Activated T-helper 9 cell treated with anti-CD3 and anti-CD28 coated beads, Interleukin-2, amount 50 U/mL, for 16 hours (primary cell): Measurements from ENCODE around the gene N4BP2.
"Not testable (repeated sequence)": the region's sequence is repeated elsewhere in the genome, so short reads cannot be mapped to it uniquely, and the experiment has no call there.

Source experiments
- DNase-seq: peaks from one replicate; pipeline ENCODE4 v3.0.0-alpha.2; 2020; ENCODE audit warnings: low read depth

The N4BP2 gene

DNA sequence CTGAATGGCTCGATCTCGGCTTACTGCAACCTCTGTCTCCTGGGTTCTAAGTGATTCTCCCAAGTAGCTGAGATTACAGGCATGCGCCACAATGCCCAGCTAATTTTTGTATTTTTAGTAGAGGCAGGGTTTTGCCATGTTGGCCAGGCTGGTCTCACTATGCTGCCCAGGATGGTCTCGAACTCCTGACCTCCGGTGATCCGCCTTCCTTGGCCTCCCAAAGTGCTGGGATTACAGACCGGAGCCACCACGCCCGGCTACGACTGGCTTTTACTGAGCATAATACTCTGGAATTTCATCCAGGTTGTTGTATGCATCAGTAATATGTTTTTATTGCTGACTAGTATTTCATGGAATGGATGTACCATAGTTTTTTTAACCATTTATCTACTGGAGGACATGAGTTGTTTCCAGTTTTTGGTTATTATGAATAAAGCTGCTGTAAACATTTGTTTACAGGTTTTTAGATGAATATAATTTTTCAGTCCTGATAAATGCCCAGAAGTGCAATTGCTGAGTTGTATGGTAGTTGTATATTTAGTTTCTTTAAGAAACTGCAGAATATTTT, 31.2 kb downstream of the N4BP2 start:
- DNase-seq, result no peak

GRCh38 chr4:40093400-40093799, 36.8 kb downstream of the N4BP2 start:
- not testable (repeated sequence) for DNase-seq

DNA sequence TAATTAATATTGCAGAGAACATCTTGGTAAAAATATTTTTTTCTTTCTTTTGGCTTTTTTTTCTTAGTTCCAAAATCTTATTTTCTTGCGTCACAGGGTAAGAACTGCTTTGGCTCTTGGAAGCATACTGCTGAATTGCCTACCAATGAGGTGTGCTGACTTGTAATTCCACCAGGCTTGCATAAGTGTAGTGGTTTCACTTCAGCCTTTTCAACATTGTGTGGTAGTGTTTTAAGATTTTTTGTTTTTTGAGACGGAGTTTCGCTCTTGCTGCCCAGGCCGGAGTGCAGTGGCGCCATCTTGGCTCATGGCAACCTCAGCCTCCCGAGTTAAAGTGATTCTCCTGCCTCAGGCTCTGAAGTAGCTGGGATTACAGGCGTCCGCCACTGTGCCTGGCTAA, 42.4 kb downstream of the N4BP2 start:
- DNase-seq, result no peak

GRCh38 chr4:40107150-40107549, 50.5 kb downstream of the N4BP2 start:
- not testable (repeated sequence) for DNase-seq

DNA sequence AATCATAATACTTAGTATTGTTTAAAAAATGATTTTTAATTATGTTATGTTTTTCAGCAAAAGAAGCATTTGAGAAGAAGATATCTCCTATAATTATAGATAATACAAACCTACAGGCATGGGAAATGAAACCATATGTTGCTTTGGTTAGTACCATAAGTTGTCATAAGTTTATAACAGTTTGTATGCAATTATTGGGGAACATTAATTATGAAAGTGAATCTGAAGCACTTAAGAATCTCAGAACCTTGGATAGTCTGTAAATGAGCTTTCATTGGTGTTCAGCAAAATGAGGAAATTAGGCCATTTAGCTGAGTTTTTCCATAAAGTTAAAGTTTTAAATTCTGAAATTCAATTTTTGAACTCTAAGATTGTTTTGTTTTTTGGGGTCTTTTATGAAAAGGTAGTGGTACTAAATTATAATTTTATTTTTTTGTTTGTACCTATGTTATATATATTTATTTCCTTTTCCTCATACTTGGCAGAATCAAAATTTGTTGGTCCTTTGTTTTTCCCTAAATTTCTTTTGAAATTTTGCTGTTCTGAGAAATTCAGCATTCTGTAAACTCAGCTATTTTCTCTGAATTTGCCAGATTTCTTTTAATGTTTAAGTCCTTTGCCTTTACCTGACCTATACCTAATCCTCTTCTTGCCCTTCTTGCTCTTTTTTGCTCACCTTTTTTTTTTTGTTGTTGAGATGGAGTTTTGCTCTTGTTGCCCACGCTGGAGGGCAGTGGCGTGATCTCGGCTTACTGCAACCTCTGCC, 55.6 kb downstream of the N4BP2 start:
- no peak for DNase-seq

DNA sequence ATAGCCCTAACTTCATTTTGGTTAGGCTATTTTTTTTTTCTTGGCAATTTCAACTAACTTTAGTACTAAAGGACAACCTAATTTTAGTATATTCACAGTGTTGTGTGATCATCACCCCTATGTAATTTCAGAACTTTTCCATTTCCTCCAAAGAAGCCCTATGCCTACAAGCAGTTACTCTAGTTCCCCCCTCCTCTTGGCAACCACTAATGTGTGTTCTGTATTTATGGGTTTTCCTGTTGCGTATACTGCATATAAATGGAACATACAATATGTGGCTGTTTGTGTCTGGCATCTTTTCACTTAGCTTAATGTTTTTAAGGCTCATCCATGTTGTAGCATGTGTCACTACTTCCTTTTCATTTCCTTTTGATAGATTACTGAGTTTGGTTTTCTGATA, 57.6 kb downstream of the N4BP2 start:
- no peak for DNase-seq

GRCh38 chr4:40118861-40119260, 62.2 kb downstream of the N4BP2 start:
- DNase-seq, result no peak

DNA sequence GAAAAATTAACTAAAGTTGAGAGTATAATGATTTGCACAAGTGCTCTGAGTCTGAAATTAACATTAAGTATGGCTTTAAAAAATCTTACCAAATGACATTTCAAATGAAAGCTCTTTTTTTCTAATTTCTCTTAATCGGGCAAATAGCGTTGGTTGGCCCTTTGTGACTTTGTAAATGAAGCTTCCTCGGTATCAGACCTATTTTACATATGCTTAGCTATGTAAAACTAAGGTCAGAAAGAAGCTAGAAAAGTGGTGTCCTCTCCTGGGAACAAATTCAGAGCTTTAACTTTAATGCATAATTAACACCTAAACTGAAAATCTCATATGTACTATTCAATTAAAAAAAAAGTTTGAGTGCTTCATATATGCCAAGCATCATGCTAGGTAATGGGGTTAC, 62.7 kb downstream of the N4BP2 start:
- DNase-seq, result no peak

- DNase-seq, result no peak
Observed at GRCh38 chr4:40121515-40121914, 64.9 kb downstream of the N4BP2 start.

DNA sequence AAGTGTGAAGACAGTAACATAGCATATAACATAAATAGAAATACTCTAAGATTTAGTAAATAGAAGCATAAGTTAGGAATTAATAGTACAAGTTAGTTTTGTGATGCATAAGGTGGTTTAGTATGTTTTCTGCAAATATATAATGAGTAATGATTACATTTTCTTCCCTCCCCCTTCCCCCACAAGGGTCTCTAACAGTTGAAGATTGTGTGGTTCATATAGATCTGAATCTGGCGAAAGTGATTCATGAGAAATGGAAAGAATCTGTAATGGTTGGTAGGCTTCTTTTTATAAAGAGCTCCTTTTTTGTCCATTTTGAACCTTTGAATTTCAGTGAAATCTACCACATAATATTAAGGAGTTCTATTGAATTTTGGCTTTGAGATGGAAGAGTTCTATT, 66.3 kb downstream of the N4BP2 start:
- no peak for DNase-seq

GRCh38 chr4:40124690-40125089, 68.0 kb downstream of the N4BP2 start:
- DNase-seq, result no peak

- DNase-seq, result no peak
Observed at GRCh38 chr4:40130401-40131036, 73.9 kb downstream of the N4BP2 start.

GRCh38 chr4:40132816-40133215, 76.2 kb downstream of the N4BP2 start:
- DNase-seq, result no peak

DNA sequence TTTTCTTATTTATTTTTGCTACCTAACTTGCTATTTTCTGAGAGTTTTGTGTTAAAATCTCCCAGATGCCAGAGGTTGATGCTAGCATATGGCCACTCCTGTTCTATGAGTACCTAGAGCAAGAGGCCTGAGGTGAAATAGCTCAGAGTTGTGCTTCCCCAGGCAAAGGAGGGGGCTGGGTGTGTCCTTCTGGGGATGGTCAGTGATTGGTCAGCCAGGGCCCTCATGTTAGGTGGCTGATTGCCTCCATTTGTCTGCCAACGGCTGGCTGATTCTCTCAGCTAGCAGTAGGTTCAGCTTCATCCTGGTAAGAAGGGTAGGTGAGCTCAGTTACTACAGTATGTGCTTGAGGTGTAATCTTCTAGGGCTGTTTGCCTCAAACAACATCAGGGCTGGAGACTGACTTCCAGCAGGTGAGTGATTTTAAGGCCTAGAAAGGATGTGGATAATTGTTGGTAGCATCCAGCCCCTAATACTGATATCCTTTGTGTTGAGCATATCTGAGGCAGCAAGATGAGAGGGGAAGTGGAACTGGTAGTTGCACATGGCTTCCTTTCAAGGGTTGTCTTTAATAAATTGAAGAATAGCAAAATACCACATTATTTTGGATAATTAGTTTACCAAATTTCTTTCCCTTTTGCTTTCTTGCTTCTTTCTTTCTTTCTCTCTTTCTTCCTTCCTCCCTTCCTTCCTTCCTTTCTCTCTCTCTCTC, 77.7 kb downstream of the N4BP2 start:
- DNase-seq, result no peak

GRCh38 chr4:40136202-40136601, 79.6 kb downstream of the N4BP2 start:
- not testable (repeated sequence) for DNase-seq

GRCh38 chr4:40140196-40140595, 83.5 kb downstream of the N4BP2 start:
- no peak for DNase-seq

- not testable (repeated sequence) for DNase-seq
Observed at GRCh38 chr4:40140597-40140996, 83.9 kb downstream of the N4BP2 start.

DNA sequence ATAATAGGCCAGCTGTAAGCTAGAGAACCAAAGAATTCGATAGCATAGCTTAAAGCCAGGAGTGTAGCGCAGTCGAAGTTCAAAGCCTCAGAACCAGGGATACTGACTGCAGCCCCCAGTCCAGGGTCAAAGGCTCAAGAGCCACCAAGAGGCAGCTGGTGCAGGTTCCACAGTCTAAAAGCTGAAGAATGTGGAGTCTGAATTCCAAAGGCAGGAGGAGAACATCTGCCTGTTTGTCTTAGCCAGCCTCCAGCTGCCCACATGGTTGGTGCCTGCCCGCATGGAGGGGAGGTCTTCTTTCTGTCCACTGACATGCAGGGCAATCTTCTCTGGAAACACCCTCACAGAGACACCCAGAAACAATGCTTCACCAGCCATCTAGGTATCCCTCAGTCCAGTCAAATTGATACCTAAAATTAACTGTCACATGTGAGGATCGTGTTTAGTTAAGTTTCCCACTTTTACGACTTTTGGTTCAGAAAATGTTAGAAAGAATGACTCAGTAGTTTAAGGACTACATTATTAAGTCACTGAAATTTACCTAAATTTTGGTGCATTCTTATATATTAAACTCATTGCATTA, 87.4 kb downstream of the N4BP2 start:
- DNase-seq, result no peak

DNA sequence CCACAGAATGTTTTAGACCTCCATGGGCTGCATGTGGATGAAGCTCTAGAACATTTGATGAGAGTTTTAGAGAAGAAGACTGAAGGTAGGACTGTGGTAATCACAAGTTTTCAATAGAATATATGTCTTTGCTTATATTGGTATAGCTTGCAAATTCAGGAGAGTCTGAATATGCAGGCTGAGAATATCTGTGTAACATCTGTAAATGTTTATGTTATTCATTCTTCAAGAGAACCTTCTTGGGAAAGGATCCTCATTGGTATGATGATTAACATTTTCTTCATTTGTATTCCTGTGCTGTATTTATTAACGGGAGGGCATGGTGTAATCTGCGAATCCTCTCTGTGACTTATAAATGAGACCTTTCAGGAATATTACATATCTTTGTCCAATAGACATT, 88.1 kb downstream of the N4BP2 start:
- DNase-seq, result no peak

GRCh38 chr4:40147490-40147889, 90.8 kb downstream of the N4BP2 start:
- not testable (repeated sequence) for DNase-seq

DNA sequence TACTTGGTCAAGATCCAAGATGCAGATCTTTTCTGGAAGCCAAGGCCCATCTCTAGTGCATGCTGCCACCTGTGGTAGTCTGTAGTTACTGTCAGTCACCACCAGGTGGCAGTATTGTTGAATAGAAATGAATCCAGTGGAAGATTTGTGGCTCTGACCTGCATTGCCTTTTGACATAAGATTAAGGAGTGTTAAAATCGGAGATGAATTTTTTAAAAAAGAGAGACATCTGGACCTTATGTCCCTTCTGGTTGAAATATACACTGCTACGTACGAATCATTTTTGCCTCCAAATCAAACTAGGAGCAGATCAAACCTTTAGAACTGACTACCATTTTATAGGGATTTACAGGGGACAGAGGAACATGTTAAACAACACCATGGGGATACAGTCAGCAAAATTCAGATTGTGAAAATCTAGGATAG, 93.3 kb downstream of the N4BP2 start:
- DNase-seq, result peak; percentile 41

GRCh38 chr4:40150932-40151331, 94.3 kb downstream of the N4BP2 start:
- DNase-seq, result no peak
